ENCODE data around the gene TXNDC15. TPM values are rescaled to one million over a fixed set of nuclear protein-coding genes. Genes with fewer than 3 reads are reported as not detected.

Gene TXNDC15
- total and polyA plus RNA-seq, 2 of the 13 experiments (the other 11 are each of a cell fraction or from before 2014, with no cell fraction given): 22.2 to 49.9 TPM

DNA sequence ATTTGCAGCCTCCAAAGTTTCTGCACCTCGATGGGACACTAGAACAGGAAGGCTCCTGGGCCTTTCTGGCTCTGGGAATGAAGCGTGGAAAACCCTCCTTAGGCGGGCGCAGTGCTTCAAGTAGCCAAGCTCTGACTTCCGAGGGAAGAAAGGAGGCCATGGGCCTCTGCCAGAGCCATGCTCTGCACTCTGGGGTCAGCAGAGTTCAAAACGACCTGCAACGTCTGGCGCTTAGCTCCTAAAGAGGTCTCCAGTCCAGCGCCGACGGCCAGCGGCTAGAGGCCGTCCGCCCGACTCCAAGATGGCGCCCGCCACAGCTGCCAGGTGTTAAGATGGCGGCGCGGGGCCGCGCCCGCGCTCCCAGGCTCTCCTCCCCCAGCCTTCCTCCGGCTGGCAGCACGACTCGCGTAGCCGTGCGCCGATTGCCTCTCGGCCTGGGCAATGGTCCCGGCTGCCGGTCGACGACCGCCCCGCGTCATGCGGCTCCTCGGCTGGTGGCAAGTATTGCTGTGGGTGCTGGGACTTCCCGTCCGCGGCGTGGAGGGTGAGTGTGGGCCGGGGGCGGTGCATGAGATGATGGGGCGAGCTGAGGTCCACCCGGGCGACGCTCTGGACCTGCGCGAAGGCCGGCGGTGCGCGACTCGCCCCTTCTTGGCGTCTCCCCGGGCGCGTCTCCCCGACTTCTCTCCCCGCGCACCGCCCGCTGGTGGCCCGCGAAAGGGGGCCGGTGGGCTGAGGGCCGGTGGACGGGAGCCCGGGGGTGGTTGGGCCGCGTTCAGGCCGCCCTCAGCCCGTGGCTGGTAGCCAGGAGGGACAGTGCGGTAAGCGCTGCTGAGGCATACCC lies at the start of gene TXNDC15 (continued):
- TF ChIP-seq ZNF639 (CRISPR knock-in tag; conservative IDR thresholded peaks at IDR 0.05) (peak; percentile 79), ZNF761 (CRISPR knock-in tag; conservative IDR thresholded peaks at IDR 0.05) (no peak), FOXA1 (IDR thresholded peaks at IDR 0.05) (no peak), FOXA1 (CRISPR knock-in tag; IDR thresholded peaks at IDR 0.05) (no peak), ATRX (CRISPR knock-in tag; IDR thresholded peaks at IDR 0.05; ENCODE audit: borderline replicate concordance) (no peak), ZEB1 (IDR thresholded peaks at IDR 0.05; ENCODE audit: insufficient replicate concordance, low read depth) (peak; percentile 64), ZNF318 (CRISPR knock-in tag; IDR thresholded peaks at IDR 0.05) (peak; percentile 94), MED8 (CRISPR knock-in tag; IDR thresholded peaks at IDR 0.05; ENCODE audit: insufficient replicate concordance) (peak; percentile 96), CBX5 (CRISPR knock-in tag; IDR thresholded peaks at IDR 0.05; ENCODE audit: borderline replicate concordance) (peak; percentile 64; the same call in 1 of the 2 replicates), ZFP82 (CRISPR knock-in tag; IDR thresholded peaks at IDR 0.05; ENCODE audit: borderline replicate concordance) (peak; percentile 94), PLRG1 (conservative IDR thresholded peaks at IDR 0.05) (no peak), KLF16 (CRISPR knock-in tag; IDR thresholded peaks at IDR 0.05) (peak in 1 of 2 experiments; percentile 82; a peak in 3 of 4 replicates), NFKB2 (CRISPR knock-in tag; IDR thresholded peaks at IDR 0.05; ENCODE audit: borderline replicate concordance) (peak; percentile 93; the same call in 1 of the 2 replicates), GATAD1 (CRISPR knock-in tag; IDR thresholded peaks at IDR 0.05) (peak; percentile 80; the same call in 1 of the 2 replicates), MAFG (CRISPR knock-in tag; IDR thresholded peaks at IDR 0.05) (no peak), ZKSCAN5 (CRISPR knock-in tag; IDR thresholded peaks at IDR 0.05) (no peak), MYC (CRISPR knock-in tag; IDR thresholded peaks at IDR 0.05; ENCODE audit: borderline replicate concordance) (peak; percentile 93), NPAS2 (CRISPR knock-in tag; IDR thresholded peaks at IDR 0.05; ENCODE audit: borderline replicate concordance) (no peak)
- TF ChIP-seq, protein P1, sequence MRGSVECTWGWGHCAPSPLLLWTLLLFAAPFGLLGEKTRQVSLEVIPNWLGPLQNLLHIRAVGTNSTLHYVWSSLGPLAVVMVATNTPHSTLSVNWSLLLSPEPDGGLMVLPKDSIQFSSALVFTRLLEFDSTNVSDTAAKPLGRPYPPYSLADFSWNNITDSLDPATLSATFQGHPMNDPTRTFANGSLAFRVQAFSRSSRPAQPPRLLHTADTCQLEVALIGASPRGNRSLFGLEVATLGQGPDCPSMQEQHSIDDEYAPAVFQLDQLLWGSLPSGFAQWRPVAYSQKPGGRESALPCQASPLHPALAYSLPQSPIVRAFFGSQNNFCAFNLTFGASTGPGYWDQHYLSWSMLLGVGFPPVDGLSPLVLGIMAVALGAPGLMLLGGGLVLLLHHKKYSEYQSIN (CRISPR knock-in tag; IDR thresholded peaks at IDR 0.05; ENCODE audit: borderline replicate concordance): 0 out of 2 replicates have a peak, but pooled peaks have one; percentile 45

Measured in HepG2 (cell line).